Mesodermal cell (in vitro differentiated cells): ENCODE data around the gene DIO1.

ENCODE experiments used
- H3K27ac ChIP-seq: 2 replicates; pipeline ENCODE4 v1.7.0; 2013; ENCODE audit warnings: mild to moderate bottlenecking, low read depth, low read length, moderate library complexity; ENCODE audit not compliant: severe bottlenecking
- H3K36me3 ChIP-seq: 2 replicates; pipeline ENCODE4 v1.7.1; 2013; ENCODE audit warnings: mild to moderate bottlenecking, low read length, moderate library complexity; ENCODE audit not compliant: control insufficient read depth, insufficient read depth
- H3K4me1 ChIP-seq: one replicate; pipeline ENCODE4 v1.7.1; 2013; ENCODE audit warnings: mild to moderate bottlenecking, low read length; ENCODE audit not compliant: insufficient read depth, control insufficient read depth, poor library complexity, severe bottlenecking
- H3K4me3 ChIP-seq: 2 replicates; pipeline ENCODE4 v1.7.0; 2013; ENCODE audit warnings: low read length, control low read depth, mild to moderate bottlenecking; ENCODE audit not compliant: insufficient read depth, poor library complexity, severe bottlenecking; ENCODE audit errors: extremely low read depth
- H3K9me3 ChIP-seq: 2 replicates; pipeline ENCODE4 v1.7.1; 2013; ENCODE audit warnings: mild to moderate bottlenecking, low read length, moderate library complexity; ENCODE audit not compliant: control insufficient read depth
- WGBS, 2 experiments: methylation state at CpG; one replicate each; pipeline ENCODE4 v1.1.5; 2013; ENCODE audit warnings: missing lambda C conversion rate in 2 of 2; ENCODE audit not compliant: insufficient coverage in 2 of 2; 5-methylcytosine and 5-hydroxymethylcytosine counted together

Gene DIO1

GRCh38 chr1:53942127-53942957 lies 48.4 kb downstream of the DIO1 start:
- H3K36me3 ChIP-seq = peaks cover 19% of the 10 kb centered on the region
- no peaks in the 10 kb centered on the region for H3K9me3 ChIP-seq
- no peaks in the 10 kb centered on the region for H3K4me1 ChIP-seq
- WGBS, 2 experiments = 100% methylated on average over 1 of the region's 7 CpGs; no CpG with 5 or more reads in 1 of the 2 experiments
- no peak overlapping the region for H3K4me3 ChIP-seq
- H3K27ac ChIP-seq = no peak overlapping the region

- WGBS, 2 experiments = 91 to 98% methylated on average over 4 to 6 of the region's 6 CpGs
- peaks cover 4% of the 10 kb centered on the region for H3K4me1 ChIP-seq
- no peak overlapping the region for H3K4me3 ChIP-seq
- H3K9me3 ChIP-seq = no peaks in the 10 kb centered on the region
- no peak overlapping the region for H3K27ac ChIP-seq
- H3K36me3 ChIP-seq = peaks cover 15% of the 10 kb centered on the region
Measured at GRCh38 chr1:53943090-53943489, 49.1 kb downstream of the DIO1 start.

- Histone ChIP-seq H3K4me3 (no peak overlapping the region), H3K27ac (no peak overlapping the region), H3K36me3 (peaks cover 17% of the 10 kb centered on the region), H3K9me3 (no peaks in the 10 kb centered on the region), H3K4me1 (peaks cover 4% of the 10 kb centered on the region)
- WGBS, 2 experiments = 88 to 90% methylated on average over 7 to 8 of the region's 14 CpGs
Measured at GRCh38 chr1:53943490-53944043, 49.6 kb downstream of the DIO1 start.

- Histone ChIP-seq H3K4me3 (peak overlapping the region; percentile 89), H3K27ac (peak overlapping the region; percentile 71), H3K36me3 (peaks cover 23% of the 10 kb centered on the region), H3K9me3 (no peaks in the 10 kb centered on the region), H3K4me1 (peaks cover 4% of the 10 kb centered on the region)
- WGBS, 2 experiments = 68 to 90% methylated on average over 11 to 16 of the region's 20 CpGs
Measured at GRCh38 chr1:53944469-53945182, 50.6 kb downstream of the DIO1 start.

GRCh38 chr1:53945183-53945432 lies 51.1 kb downstream of the DIO1 start:
- Histone ChIP-seq H3K36me3 (peaks cover 25% of the 10 kb centered on the region), H3K9me3 (no peaks in the 10 kb centered on the region), H3K4me3 (peak overlapping the region; percentile 89), H3K4me1 (peaks cover 4% of the 10 kb centered on the region), H3K27ac (peak overlapping the region; percentile 71)
- WGBS, 2 experiments = 5% methylated on average over 15 of the region's 16 CpGs; no CpG with 5 or more reads in 1 of the 2 experiments

- peaks cover 4% of the 10 kb centered on the region for H3K4me1 ChIP-seq
- H3K36me3 ChIP-seq = peaks cover 27% of the 10 kb centered on the region
- no peaks in the 10 kb centered on the region for H3K9me3 ChIP-seq
- WGBS, 2 experiments = 0% methylated on average over 40 to 41 of the region's 90 CpGs
- H3K27ac ChIP-seq = peak within 1 kb of the TSS; percentile 71
- peak within 1 kb of the TSS; percentile 89 for H3K4me3 ChIP-seq
Measured at GRCh38 chr1:53945433-53946251, 51.7 kb downstream of the DIO1 start, which contains the start of gene IFT25. TSS of gene IFT25 (minus strand) at chr1:53945699. CDS start at chr1:53940082, 5,617 bp downstream.

GRCh38 chr1:53946252-53947171 lies 52.5 kb downstream of the DIO1 start, which contains the start of gene LRRC42:
TSS of gene LRRC42 (plus strand) at chr1:53946350. CDS start at chr1:53952000, 5,650 bp downstream.
- Histone ChIP-seq H3K36me3 (peaks cover 31% of the 10 kb centered on the region), H3K4me1 (peaks cover 4% of the 10 kb centered on the region), H3K9me3 (no peaks in the 10 kb centered on the region), H3K27ac (peak within 1 kb of the TSS; percentile 71), H3K4me3 (peak within 1 kb of the TSS; percentile 89)
- 1 to 4% methylated on average over 18 to 22 of the region's 58 CpGs for WGBS, 2 experiments

- H3K27ac ChIP-seq = no peak overlapping the region
- WGBS, 2 experiments = 35 to 43% methylated on average over 4 of the region's 6 CpGs
- H3K4me1 ChIP-seq = peaks cover 4% of the 10 kb centered on the region
Measured at GRCh38 chr1:53947172-53947907, 53.4 kb downstream of the DIO1 start.

GRCh38 chr1:53948291-53948690 lies 54.3 kb downstream of the DIO1 start:
- H3K4me3 ChIP-seq = no peak overlapping the region
- no peaks in the 10 kb centered on the region for H3K9me3 ChIP-seq
- no peak overlapping the region for H3K27ac ChIP-seq
- 100% methylated on average over 2 of the region's 5 CpGs; no CpG with 5 or more reads in 1 of the 2 experiments for WGBS, 2 experiments
- H3K36me3 ChIP-seq = peaks cover 43% of the 10 kb centered on the region
- H3K4me1 ChIP-seq = peaks cover 4% of the 10 kb centered on the region

More at GRCh38 chr1:53947172-53947907, 53.4 kb downstream of the DIO1 start:
- Histone ChIP-seq H3K4me3 (peak overlapping the region; percentile 89), H3K36me3 (peaks cover 33% of the 10 kb centered on the region), H3K9me3 (no peaks in the 10 kb centered on the region)
